K562 (cell line): ENCODE results near the gene DZIP1. TPM values are rescaled to one million over a fixed set of nuclear protein-coding genes. Genes with fewer than 3 reads are reported as not detected.

Experiments
- ATAC-seq: fragments of 200-7000 bp; cut with Tn5 transposase; 3 replicates; pipeline ENCODE4 v1.9.1; 2020; ENCODE audit warnings: moderate library complexity
- BruUV-seq: library from RNA; stranded (reverse); fragments of 400-500 nt; replicated peaks from 2 replicates; lab custom pipeline; 2021; lab: Mats Ljungman, UMichigan
- CTCF ChIA-PET: fragments of 300-600 bp; formaldehyde crosslinking; extraction: SDS; loops from one replicate; lab custom pipeline; 2021; ENCODE audit warnings: low intra/inter-chr PET ratio; lab: Yijun Ruan, JAX
- POLR2A ChIA-PET: fragments of 300-600, 350-650 bp; sonication (Branson Sonifier 250); formaldehyde crosslinking; extraction: SDS; loops from one replicate; lab custom pipeline; 2021; ENCODE audit warnings: antibody characterized with exemption, inconsistent platforms; lab: Yijun Ruan, JAX
- DNase-seq, 4 experiments: peaks; one replicate each; pipeline versions ENCODE4 v3.0.0 to v3.0.0-alpha.2; 2011 to 2018; ENCODE audit warnings: low spot score in 3 of 4, mixed read lengths in 3 of 4; ENCODE audit errors: extremely low read depth in 1 of 4
- FAIRE-seq: peaks from 2 replicates; lab custom pipeline; 2011; peaks lifted over from hg19 to GRCh38; lab: Jason Lieb, UNC
- H2AFZ ChIP-seq: 2 replicates; pipeline ENCODE4 v1.6.0; 2011; ENCODE audit warnings: low read depth, low read length, control low read depth, inconsistent platforms
- H3K27ac ChIP-seq: fragments of 200-600 bp; 3 replicates; pipeline ENCODE4 v1.8.0; 2011; ENCODE audit warnings: low read depth, mild to moderate bottlenecking, control low read depth, inconsistent platforms, low read length, moderate library complexity, mixed read lengths; ENCODE audit errors: extremely low read depth
- H3K27me3 ChIP-seq, 2 experiments: fragments of 300-600 bp in 1 of 2; 2 replicates in 1 of 2; 3 replicates in 1 of 2; pipeline versions ENCODE4 v1.6.0 to v1.8.0; 2011; ENCODE audit warnings: inconsistent platforms in 2 of 2, low read length in 2 of 2, mild to moderate bottlenecking in 1 of 2, mixed read lengths in 1 of 2, moderate library complexity in 1 of 2; ENCODE audit not compliant: control insufficient read depth in 2 of 2, insufficient read depth in 2 of 2
- H3K36me3 ChIP-seq: fragments of 300-600 bp; 3 replicates; pipeline ENCODE4 v1.8.0; 2011; ENCODE audit warnings: mild to moderate bottlenecking, low read length, inconsistent platforms; ENCODE audit not compliant: control insufficient read depth, insufficient read depth
- H3K4me1 ChIP-seq, 2 experiments: fragments of 200-600 bp in 1 of 2; replicated peaks in 1 of 2; 2 replicates in 1 of 2; 3 replicates in 1 of 2; pipeline versions ENCODE4 v1.5.1 to v1.8.0; 2011; ENCODE audit warnings: inconsistent platforms in 2 of 2, low read length in 2 of 2, mild to moderate bottlenecking in 1 of 2, mixed read lengths in 1 of 2, moderate library complexity in 1 of 2; ENCODE audit not compliant: control insufficient read depth in 2 of 2, insufficient read depth in 2 of 2
- H3K4me2 ChIP-seq: 2 replicates; pipeline ENCODE4 v1.6.1; 2011; ENCODE audit warnings: low read length, control low read depth, inconsistent platforms, mixed read lengths; ENCODE audit not compliant: insufficient read depth
- H3K4me3 ChIP-seq: fragments of 200-600 bp; sonication (generic), shearing (Covaris generic); 2 replicates; pipeline ENCODE4 v1.5.1; 2016; ENCODE audit warnings: control low read depth, inconsistent platforms
- H3K79me2 ChIP-seq: fragments of 200-600 bp; 3 replicates; pipeline ENCODE4 v1.8.0; 2011; ENCODE audit warnings: low read length, inconsistent platforms; ENCODE audit not compliant: control insufficient read depth, insufficient read depth
- H3K9ac ChIP-seq, 2 experiments: 2 replicates each; pipeline versions ENCODE4 v1.6.0 to v1.6.1; 2011; ENCODE audit warnings: low read depth in 2 of 2, low read length in 2 of 2, control low read depth in 1 of 2, inconsistent platforms in 1 of 2, mild to moderate bottlenecking in 1 of 2, mixed read lengths in 1 of 2; ENCODE audit not compliant: insufficient read depth in 1 of 2
- H3K9me1 ChIP-seq: one replicate; pipeline ENCODE4 v1.6.0; 2011; ENCODE audit warnings: inconsistent platforms, mild to moderate bottlenecking, low read length, moderate library complexity; ENCODE audit not compliant: control insufficient read depth, insufficient read depth
- H3K9me3 ChIP-seq: replicated peaks from 2 replicates; pipeline ENCODE4 v1.5.1; 2011; ENCODE audit warnings: low read depth, low read length, inconsistent platforms; ENCODE audit not compliant: control insufficient read depth, insufficient read depth
- H4K20me1 ChIP-seq: replicated peaks from 2 replicates; pipeline ENCODE4 v1.6.1; 2011; ENCODE audit warnings: low read length, inconsistent platforms, mixed read lengths; ENCODE audit not compliant: control insufficient read depth, insufficient read depth
- ATF3 ChIP-seq, 2 experiments: fragments of 450-650 bp in 1 of 2; sonication (generic) in 1 of 2; formaldehyde crosslinking in 1 of 2; IDR thresholded peaks in 1 of 2; conservative IDR thresholded peaks in 1 of 2; 2 replicates each; pipeline versions ENCODE4 v1.6.1 to v1.8.1; 2016 to 2023; ENCODE audit warnings: mild to moderate bottlenecking in 2 of 2, moderate library complexity in 2 of 2, inconsistent platforms in 1 of 2, missing genetic modification reagents in 1 of 2
- CBFA2T2 ChIP-seq: fragments of 450-650 bp; conservative IDR thresholded peaks from 2 replicates; pipeline ENCODE4 v1.6.1; 2017; ENCODE audit warnings: mild to moderate bottlenecking
- CBX5 ChIP-seq: IDR thresholded peaks from 2 replicates; pipeline ENCODE4 v1.6.1; 2014; ENCODE audit warnings: low read depth, borderline replicate concordance
- ELF1 ChIP-seq: fragments of 200-800 bp; sonication (Bioruptor generic); IDR thresholded peaks from 2 replicates; pipeline ENCODE4 v1.6.1; 2016; ENCODE audit warnings: missing genetic modification characterization, missing compliant biosample characterization
- GABPB2 ChIP-seq: fragments of 250-450 bp; sonication (Bioruptor Pico); conservative IDR thresholded peaks from 2 replicates; pipeline ENCODE4 v1.5.1; 2021; ENCODE audit warnings: mild to moderate bottlenecking
- POLR3A ChIP-seq: IDR thresholded peaks from 2 replicates; pipeline ENCODE4 v1.6.1; 2011; ENCODE audit warnings: borderline replicate concordance, mild to moderate bottlenecking, moderate library complexity; ENCODE audit not compliant: insufficient read length, insufficient read depth; ENCODE audit errors: extremely low read depth
- RBFOX2 ChIP-seq: fragments of 200-400 bp; formaldehyde crosslinking; IDR thresholded peaks from 2 replicates; pipeline ENCODE4 v1.6.1; 2017; ENCODE audit warnings: low read depth, mild to moderate bottlenecking, low read length, moderate library complexity
- SMARCE1 ChIP-seq: fragments of 450-650 bp; IDR thresholded peaks from 2 replicates; pipeline ENCODE4 v1.7.1; 2016; ENCODE audit warnings: mild to moderate bottlenecking
- WGBS: fragments of 100-300 bp; shearing (Covaris generic); methylation state at CpG from one replicate; pipeline ENCODE4 v1.1.6; 2016; ENCODE audit warnings: low coverage, mixed read lengths; ENCODE audit not compliant: insufficient coverage; ENCODE audit errors: missing lambda C conversion rate; 5-methylcytosine and 5-hydroxymethylcytosine counted together
- in situ Hi-C: fragments of 300-500 bp; cut with MboI; formaldehyde crosslinking; loops from 4 replicates; pipeline ENCODE4 v1.15.0; 2018; ENCODE audit warnings: inconsistent platforms, mixed read lengths
- intact Hi-C: fragments of 100-400 bp; cut with micrococcal nuclease; formaldehyde crosslinking; loops from 2 replicates; pipeline ENCODE4 v1.14.2; 2022
- polyA plus RNA-seq, 8 experiments: library from polyadenylated mRNA; depleted of rRNA in 4 of 8; stranded (reverse) in 5 of 8; unstranded in 3 of 8; fragments of >200 nt; fragmentation: Nextera tagmentation in 2 of 8; fragmentation: Illumina TruSeq in 1 of 8; extraction: Ambion mirVana in 2 of 8; extraction: Trizol in 1 of 8; gene quantifications; 2 replicates each; pipeline versions ENCODE4 v1.2.1 to v1.2.3, GENCODE V29; 2011 to 2014; ENCODE audit warnings: inconsistent platforms in 1 of 8, missing spikeins in 1 of 8
- total RNA-seq, 7 experiments: library from RNA; depleted of rRNA in 6 of 7; stranded (reverse); fragments of >200 nt in 6 of 7; fragmentation: Illumina TruSeq in 2 of 7; extraction: Trizol in 2 of 7; gene quantifications; 2 replicates each; pipeline versions ENCODE4 v1.2.1 to v1.2.3, GENCODE V29; 2011 to 2021; ENCODE audit warnings: low replicate concordance in 1 of 7

Gene DZIP1
- total and polyA plus RNA-seq, 9 of the 15 experiments (the other 6 are each of a cell fraction or from before 2014, with no cell fraction given): 0.07 TPM; not detected in 8

DNA sequence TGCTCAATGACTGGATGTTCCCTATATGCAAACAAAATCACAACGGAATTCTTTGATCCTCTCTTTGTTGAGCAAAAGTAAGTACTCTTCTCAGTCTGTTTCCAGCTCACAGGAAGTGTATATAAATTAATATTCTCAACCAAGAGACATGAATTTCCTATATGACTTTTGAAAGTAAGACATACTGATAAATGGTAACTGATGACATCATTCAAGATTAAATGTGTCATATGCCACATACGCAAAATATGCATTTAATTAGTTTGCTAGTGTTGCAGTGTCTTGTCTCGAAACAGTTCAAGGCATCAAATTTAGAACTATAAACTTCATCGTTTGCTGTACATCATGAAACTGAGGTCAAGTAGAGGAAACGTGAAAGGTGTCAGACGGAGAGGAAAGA is 84.1 kb downstream of the DZIP1 start:
- intact Hi-C loops: no loop called here
- no TSS peak for BruUV-seq
- POLR2A ChIA-PET: no interaction called here

More for the DNA sequence above, 84.1 kb downstream of the DZIP1 start:
- H3K4me3 ChIP-seq: no peak overlapping the region
- H2AFZ ChIP-seq: no peak overlapping the region
- H3K9me3 ChIP-seq: no peaks in the 10 kb centered on the region
- no peak overlapping the region for H3K4me2 ChIP-seq
- H3K27me3 ChIP-seq: peaks cover 9 to 12% of the 10 kb centered on the region in 2 experiments; a peak in 4 of 5 replicates
- DNase-seq (no peak), ATAC-seq (no peak), FAIRE-seq (no peak)
- H3K9me1 ChIP-seq: no peaks in the 10 kb centered on the region
- no peaks in the 10 kb centered on the region for H3K4me1 ChIP-seq
- WGBS: 7% methylated on average over 6 of the region's 6 CpGs
- in situ Hi-C loops: no loop called here
- TF ChIP-seq POLR3A: no peak
- no peak for TF ChIP-seq SMARCE1
- no peak for TF ChIP-seq CBFA2T2
- no peak for TF ChIP-seq RBFOX2
- no peak for TF ChIP-seq ELF1 (tag)
- TF ChIP-seq CBX5: no peak
- TF ChIP-seq GABPB2 (CRISPR knock-in tag): no peak
- TF ChIP-seq ATF3 (IDR thresholded peaks at IDR 0.05): peak; percentile 36; the same call in 1 of the 2 replicates
- TF ChIP-seq ATF3 (CRISPR knock-in tag; conservative IDR thresholded peaks at IDR 0.05): no peak
- H3K79me2 ChIP-seq: no peaks in the 10 kb centered on the region
- H3K36me3 ChIP-seq: no peaks in the 10 kb centered on the region
- no peak overlapping the region for H3K9ac ChIP-seq
- H3K27ac ChIP-seq: no peak overlapping the region
- CTCF ChIA-PET: no interaction called here
- H4K20me1 ChIP-seq: no peaks in the 10 kb centered on the region
